ENCODE data around the gene PROK1. TPM values are rescaled to one million over a fixed set of nuclear protein-coding genes. Genes with fewer than 3 reads are reported as not detected.

PROK1 gene
- total and polyA plus RNA-seq, 2 of the 4 experiments (the other 2 are of a cell fraction), result not detected

- DNase-seq (no peak), ATAC-seq (ENCODE audit: low read depth) (no peak)
- no peak overlapping the region for H2BK15ac ChIP-seq (ENCODE audit: low read depth, low read length)
- ChIA-PET POLR2A (ENCODE audit: unreplicated experiment) (interaction anchor here (0.7 kb wide), 1 partner anchor 388 kb away, joined by 9 read pairs; no protein-coding TSS in a partner anchor), CTCF (interaction anchor here (1.5 kb wide), 1 partner anchor 16 kb away, joined by 4 read pairs; no protein-coding TSS in a partner anchor)
- no peaks in the 10 kb centered on the region for H3K9me3 ChIP-seq (ENCODE audit: control insufficient read depth, insufficient read depth, low read length)
- no peak overlapping the region for H2AFZ ChIP-seq (replicated peaks; ENCODE audit: low read length, poor library complexity)
- H3K9ac ChIP-seq (ENCODE audit: low read depth, low read length), result no peak overlapping the region
- H3K27ac ChIP-seq (ENCODE audit: insufficient read depth, low read length), result no peak overlapping the region
- TF ChIP-seq NFE2L2 (IDR thresholded peaks at IDR 0.05; ENCODE audit: low read depth, low read length), result no peak
- TF ChIP-seq RFX5 (IDR thresholded peaks at IDR 0.05; ENCODE audit: low read depth, low read length), result no peak
- no peak for TF ChIP-seq MAZ (IDR thresholded peaks at IDR 0.05; ENCODE audit: borderline replicate concordance, low read depth, low read length)
- TF ChIP-seq USF2 (IDR thresholded peaks at IDR 0.05; ENCODE audit: low read depth, low read length), result no peak
- no peak for TF ChIP-seq POLR2A (IDR thresholded peaks at IDR 0.05; ENCODE audit: low read depth, low read length)
- TF ChIP-seq CHD1 (IDR thresholded peaks at IDR 0.05; ENCODE audit: low read depth, low read length), result no peak
- no peak for TF ChIP-seq SMC3 (IDR thresholded peaks at IDR 0.05; ENCODE audit: low read depth, low read length)
- TF ChIP-seq RCOR1 (IDR thresholded peaks at IDR 0.05; ENCODE audit: insufficient replicate concordance, low read length), result no peak
- TF ChIP-seq CEBPB (IDR thresholded peaks at IDR 0.05; ENCODE audit: low read depth, low read length), result no peak
- TF ChIP-seq RAD21 (IDR thresholded peaks at IDR 0.05; ENCODE audit: low read length), result no peak
- no peak for TF ChIP-seq MXI1 (IDR thresholded peaks at IDR 0.05; ENCODE audit: borderline replicate concordance, low read depth, low read length)
- TF ChIP-seq BHLHE40 (IDR thresholded peaks at IDR 0.05; ENCODE audit: low read depth, low read length), result no peak
- TF ChIP-seq ELK1 (IDR thresholded peaks at IDR 0.05; ENCODE audit: borderline replicate concordance, low read depth, low read length), result no peak
- no peak for TF ChIP-seq FOS (IDR thresholded peaks at IDR 0.05; ENCODE audit: low read depth, low read length)
- H2BK120ac ChIP-seq (ENCODE audit: low read depth, low read length), result no peak overlapping the region
- H4K8ac ChIP-seq (ENCODE audit: low read depth in 2 of 2, low read length in 2 of 2), result no peak overlapping the region
- H3K9me1 ChIP-seq (ENCODE audit: insufficient read depth, low read length), result no peaks in the 10 kb centered on the region
- H4K20me1 ChIP-seq (ENCODE audit: insufficient read depth, low read length), result no peaks in the 10 kb centered on the region
- intact Hi-C loops (cut with micrococcal nuclease) (no loop called here), dilution Hi-C loops (cut with HindIII; ENCODE audit: low sequenced_read_pairs, unreplicated experiment) (no loop called here), in situ Hi-C loops (cut with MboI; ENCODE audit: low sequenced_read_pairs) (no loop called here)
- H4K91ac ChIP-seq (ENCODE audit: insufficient read depth, low read depth, low read length), result no peak overlapping the region
- H3K18ac ChIP-seq (ENCODE audit: low read depth, low read length), result no peak overlapping the region
- H2AK5ac ChIP-seq (ENCODE audit: low read depth, low read length), result no peak overlapping the region
- no peak overlapping the region for H3K23ac ChIP-seq (ENCODE audit: low read depth, low read length)
- H3K4ac ChIP-seq (ENCODE audit: low read depth, low read length), result no peak overlapping the region
- H3K36me3 ChIP-seq (ENCODE audit: control insufficient read depth, insufficient read depth, low read length), result no peaks in the 10 kb centered on the region
- H3K27me3 ChIP-seq (ENCODE audit: control insufficient read depth, insufficient read depth, low read length), result peaks cover 41% of the 10 kb centered on the region
- H3K4me2 ChIP-seq (ENCODE audit: low read depth, low read length), result no peak overlapping the region
- BruUV-seq (replicated peaks), result no TSS peak
- no peak overlapping the region for H3K14ac ChIP-seq (replicated peaks; ENCODE audit: low read depth, low read length)
- no peak overlapping the region for H4K5ac ChIP-seq (ENCODE audit: low read depth, low read length)
- H3K4me3 ChIP-seq (ENCODE audit: insufficient read depth, low read depth, low read length), result no peak overlapping the region
- WGBS, 2 experiments (ENCODE audit: extremely low coverage in 2 of 2, insufficient read length in 1 of 2), result 61% methylated on average over 5 of the region's 8 CpGs; no CpG with 5 or more reads in 1 of the 2 experiments
- no peak overlapping the region for H2BK5ac ChIP-seq (ENCODE audit: low read depth, low read length, poor library complexity, severe bottlenecking)
- no peak overlapping the region for H3K56ac ChIP-seq (ENCODE audit: extremely low read depth, insufficient read depth, low read length)
- H3K4me1 ChIP-seq (ENCODE audit: control insufficient read depth, insufficient read depth, low read length), result peaks cover 4% of the 10 kb centered on the region; the same call in 1 of the 2 replicates
- H3K79me1 ChIP-seq (ENCODE audit: low read depth in 1 of 2, low read length in 2 of 2), result no peaks in the 10 kb centered on the region
- H2BK20ac ChIP-seq (ENCODE audit: low read depth, low read length), result no peak overlapping the region
- H2AK9ac ChIP-seq (replicated peaks; ENCODE audit: low read depth, low read length, poor library complexity), result no peak overlapping the region
Measured at GRCh38 chr1:110444561-110444960, 6.4 kb upstream of the PROK1 start.
